ENCODE data around the gene CNMD. TPM values are rescaled to one million over a fixed set of nuclear protein-coding genes. Genes with fewer than 3 reads are reported as not detected.

CNMD gene
- total RNA-seq, 1 donor, result not detected

GRCh38 chr13:52750713-52751112 is 11.1 kb upstream of the CNMD start:
- no peak overlapping the region for H3K4me3 ChIP-seq (ENCODE audit: low read depth, low read length)
- TF ChIP-seq, protein P1, sequence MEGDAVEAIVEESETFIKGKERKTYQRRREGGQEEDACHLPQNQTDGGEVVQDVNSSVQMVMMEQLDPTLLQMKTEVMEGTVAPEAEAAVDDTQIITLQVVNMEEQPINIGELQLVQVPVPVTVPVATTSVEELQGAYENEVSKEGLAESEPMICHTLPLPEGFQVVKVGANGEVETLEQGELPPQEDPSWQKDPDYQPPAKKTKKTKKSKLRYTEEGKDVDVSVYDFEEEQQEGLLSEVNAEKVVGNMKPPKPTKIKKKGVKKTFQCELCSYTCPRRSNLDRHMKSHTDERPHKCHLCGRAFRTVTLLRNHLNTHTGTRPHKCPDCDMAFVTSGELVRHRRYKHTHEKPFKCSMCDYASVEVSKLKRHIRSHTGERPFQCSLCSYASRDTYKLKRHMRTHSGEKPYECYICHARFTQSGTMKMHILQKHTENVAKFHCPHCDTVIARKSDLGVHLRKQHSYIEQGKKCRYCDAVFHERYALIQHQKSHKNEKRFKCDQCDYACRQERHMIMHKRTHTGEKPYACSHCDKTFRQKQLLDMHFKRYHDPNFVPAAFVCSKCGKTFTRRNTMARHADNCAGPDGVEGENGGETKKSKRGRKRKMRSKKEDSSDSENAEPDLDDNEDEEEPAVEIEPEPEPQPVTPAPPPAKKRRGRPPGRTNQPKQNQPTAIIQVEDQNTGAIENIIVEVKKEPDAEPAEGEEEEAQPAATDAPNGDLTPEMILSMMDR (IDR thresholded peaks at IDR 0.05; ENCODE audit: insufficient read depth, low read length), result no peak
- no peak for DNase-seq (ENCODE audit: low read depth)

GRCh38 chr13:52749419-52749818 is 9.8 kb upstream of the CNMD start:
- DNase-seq (ENCODE audit: low read depth), result no peak
- no peak overlapping the region for H3K4me3 ChIP-seq (ENCODE audit: low read depth, low read length)
- TF ChIP-seq, protein P1 (IDR thresholded peaks at IDR 0.05; ENCODE audit: insufficient read depth, low read length), result no peak

- DNase-seq (ENCODE audit: low read depth), result no peak
- no peak overlapping the region for H3K4me3 ChIP-seq (ENCODE audit: low read depth, low read length)
- TF ChIP-seq, protein P1 (IDR thresholded peaks at IDR 0.05; ENCODE audit: insufficient read depth, low read length), result no peak
Measured at GRCh38 chr13:52746141-52746540, 6.5 kb upstream of the CNMD start.

DNA sequence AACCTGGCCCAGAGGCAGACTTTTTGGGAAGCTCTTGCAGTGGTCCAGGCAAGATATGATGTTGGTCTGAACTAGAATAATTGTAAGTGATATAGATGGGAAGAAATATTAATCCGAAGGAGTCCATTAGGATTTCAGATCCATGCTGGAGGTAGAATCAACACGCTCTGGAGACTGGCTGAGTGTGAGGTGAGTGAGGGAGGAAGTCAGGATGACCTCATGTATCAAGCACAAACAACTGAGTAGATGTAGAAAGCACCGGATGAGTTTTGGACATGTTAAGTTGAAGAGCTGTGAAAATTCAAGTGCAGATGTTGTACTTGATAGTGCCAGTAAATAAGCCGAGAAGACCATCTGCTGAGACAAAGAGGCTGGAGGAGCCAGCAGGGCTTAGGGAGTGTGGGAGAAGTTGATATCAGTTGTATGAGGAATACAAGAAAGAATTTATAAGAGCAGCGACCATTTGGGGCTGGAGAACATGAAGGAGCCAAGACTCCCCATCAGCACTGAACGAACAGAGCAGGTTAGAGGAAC is 5.3 kb upstream of the CNMD start:
- no peak overlapping the region for H3K4me3 ChIP-seq (ENCODE audit: low read depth, low read length)
- no peak for DNase-seq (ENCODE audit: low read depth)
- TF ChIP-seq, protein P1 (IDR thresholded peaks at IDR 0.05; ENCODE audit: insufficient read depth, low read length), result no peak

GRCh38 chr13:52743988-52744387 is 4.4 kb upstream of the CNMD start:
- TF ChIP-seq, protein P1 (IDR thresholded peaks at IDR 0.05; ENCODE audit: insufficient read depth, low read length), result no peak
- DNase-seq (ENCODE audit: low read depth), result no peak
- H3K4me3 ChIP-seq (ENCODE audit: low read depth, low read length), result no peak overlapping the region

- TF ChIP-seq, protein P1 (IDR thresholded peaks at IDR 0.05; ENCODE audit: insufficient read depth, low read length), result no peak
- no peak for DNase-seq (ENCODE audit: low read depth)
- H3K4me3 ChIP-seq (ENCODE audit: low read depth, low read length), result no peak overlapping the region
Measured at GRCh38 chr13:52743569-52743968, 3.9 kb upstream of the CNMD start.

Data from fibroblast of the aortic adventitia (primary cell).